ENCODE data around the gene ESRRA. TPM values are rescaled to one million over a fixed set of nuclear protein-coding genes. Genes with fewer than 3 reads are reported as not detected.

ESRRA gene
- total and polyA plus RNA-seq, 12 donors = 115 to 225 (median 135) TPM

GRCh38 chr11:64317325-64317960 is 12.1 kb downstream of the ESRRA start, which contains the start of gene TRMT112:
TSS of gene TRMT112 (minus strand) at chr11:64317559. CDS start at chr11:64317526, 33 bp downstream.
- no peak for TF ChIP-seq CTCF (IDR thresholded peaks at IDR 0.05)
- peak; percentile 78 to 93 (median 88) for ATAC-seq
- Histone ChIP-seq H3K4me1 (peaks cover 8 to 53% (median 37%) of the 10 kb centered on the region in 9 donors), H3K9me3 (no peaks in the 10 kb centered on the region), H3K36me3 (peaks cover 0 to 55% (median 19%) of the 10 kb centered on the region in 9 donors), H3K27me3 (no peaks in the 10 kb centered on the region), H3K4me3 (peak within 1 kb of the TSS; percentile 45 to 94 (median 82)), H3K27ac (peak within 1 kb of the TSS; percentile 91 to 100 (median 98))
- intact Hi-C loops (cut with DNase I) = loop anchor here in 6 of 10 donors (1.0 to 5.0 kb wide), 3 partner anchors 12 to 40 kb away; partner anchors contain the start of genes RPS6KA4 (in 4 of the 6) and ESRRA (in 1 of the 6)
- 0% methylated on average over 43 of the region's 43 CpGs for WGBS, 2 donors
- DNase-seq = peak; percentile 91 to 98

GRCh38 chr11:64317961-64318765 is 12.8 kb downstream of the ESRRA start, which contains the start of gene PRDX5:
TSS of gene PRDX5 (plus strand) at chr11:64318121. CDS start at chr11:64318216, 95 bp downstream.
- H3K4me1 ChIP-seq = peaks cover 5 to 46% (median 31%) of the 10 kb centered on the region in 9 donors
- peak; percentile 87 to 96 (median 93) for ATAC-seq
- peak within 1 kb of the TSS; percentile 45 to 94 (median 82) for H3K4me3 ChIP-seq
- no peaks in the 10 kb centered on the region for H3K27me3 ChIP-seq
- peak within 1 kb of the TSS; percentile 91 to 100 (median 98) for H3K27ac ChIP-seq
- DNase-seq = peak; percentile 96 to 97
- peaks cover 0 to 62% (median 19%) of the 10 kb centered on the region in 9 donors for H3K36me3 ChIP-seq
- no peaks in the 10 kb centered on the region for H3K9me3 ChIP-seq
- intact Hi-C loops (cut with DNase I) = loop anchor here in 7 of 10 donors (1.0 to 5.0 kb wide), 5 partner anchors 13 to 39 kb away; partner anchors contain the start of genes RPS6KA4 (in 4 of the 7) and ESRRA (in 1 of the 7)
- TF ChIP-seq CTCF (IDR thresholded peaks at IDR 0.05) = peak in 7 of 9 donors; percentile 34 to 71 (median 55)
- 0% methylated on average over 59 to 61 of the region's 61 CpGs for WGBS, 2 donors

DNA sequence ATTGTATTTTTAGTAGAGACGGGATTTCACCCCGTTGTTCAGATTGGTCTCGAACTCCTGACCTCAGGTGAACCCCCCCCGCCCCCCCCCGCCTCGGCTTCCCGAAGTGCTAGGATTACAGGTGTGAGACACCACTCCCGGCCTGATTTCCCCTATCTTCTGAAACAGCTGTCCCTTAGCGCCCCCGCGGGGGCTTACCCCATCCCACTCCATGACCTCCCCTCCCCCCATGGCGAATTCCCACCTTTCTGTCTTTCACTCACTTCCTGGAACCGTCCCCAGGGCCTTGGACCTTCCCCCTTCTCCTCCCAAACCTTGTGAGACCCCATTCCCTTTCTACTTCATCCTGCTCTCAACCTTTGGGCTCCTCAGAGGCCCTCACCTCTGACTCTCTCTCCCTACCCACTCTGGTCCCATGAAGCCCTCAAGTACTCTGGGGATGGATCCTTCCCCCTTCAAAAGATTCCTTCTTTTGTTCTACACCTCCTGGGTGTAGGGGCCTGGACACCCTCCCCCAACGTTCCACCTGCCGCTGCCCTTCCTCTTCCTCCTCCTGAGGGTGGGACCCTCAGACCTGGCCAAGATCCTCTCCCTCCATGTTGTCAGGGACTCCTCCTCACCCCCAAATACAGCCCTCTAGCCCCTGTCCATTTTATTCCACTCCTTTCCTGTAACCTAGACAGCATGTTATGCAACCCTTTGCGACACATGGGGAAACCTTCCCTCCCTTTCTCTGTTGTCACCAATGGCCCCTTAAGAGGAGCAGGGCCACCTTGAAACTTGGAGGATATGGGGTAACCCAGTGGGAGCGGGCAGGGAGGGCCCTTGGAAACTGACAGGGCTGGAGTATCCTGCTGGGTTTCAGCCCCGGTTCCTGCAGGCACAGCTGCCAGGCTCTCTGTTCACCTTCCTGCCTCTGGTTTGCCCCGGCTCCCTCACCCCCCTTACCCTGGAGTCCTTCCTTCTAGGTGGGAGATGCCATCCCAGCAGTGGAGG is 13.7 kb downstream of the ESRRA start:
- Histone ChIP-seq H3K27me3 (no peaks in the 10 kb centered on the region), H3K4me3 (peak overlapping the region; percentile 45 to 94 (median 82)), H3K27ac (peak overlapping the region in 9 of 10 donors; percentile 91 to 100 (median 98)), H3K4me1 (peaks cover 3 to 37% (median 26%) of the 10 kb centered on the region in 9 donors), H3K9me3 (no peaks in the 10 kb centered on the region), H3K36me3 (peaks cover 0 to 61% (median 19%) of the 10 kb centered on the region in 9 donors)
- no peak for DNase-seq
- WGBS, 2 donors = 25 to 27% methylated on average over 19 of the region's 19 CpGs
- no peak for ATAC-seq
- no peak for TF ChIP-seq CTCF (IDR thresholded peaks at IDR 0.05)
- intact Hi-C loops (cut with DNase I) = loop anchor here in 7 of 10 donors (1.0 to 5.0 kb wide), 4 partner anchors 33 to 38 kb away; partner anchors contain the start of gene RPS6KA4 (in 4 of the 7)

Data from heart right ventricle (tissue), 16 donors.